Heart right ventricle (tissue), 16 donors: ENCODE measurements around the gene MAGI2. TPM values are rescaled to one million over a fixed set of nuclear protein-coding genes. Genes with fewer than 3 reads are reported as not detected.

Experiments
- ATAC-seq, 8 donors: fragments of 200-7000 bp; cut with Tn5 transposase; one replicate each; pipeline ENCODE4 v1.9.1; 2020; ENCODE audit warnings: mild to moderate bottlenecking in 8 of 8, moderate library complexity in 8 of 8, moderate number of reproducible peaks in 1 of 8
- DNase-seq, 2 donors: peaks; one replicate each; pipeline ENCODE4 v3.0.0-alpha.2; 2020
- H3K27ac ChIP-seq, 10 donors: fragments of 200-600 bp; sonication (generic) in 2 of 10; one replicate each; pipeline versions ENCODE4 v1.5.0 to v1.8.0; 2020 to 2022; ENCODE audit warnings: mild to moderate bottlenecking in 3 of 10
- H3K27me3 ChIP-seq, 7 donors: fragments of 200-600 bp; one replicate each; pipeline ENCODE4 v1.8.0; 2021 to 2022; ENCODE audit warnings: mild to moderate bottlenecking in 2 of 7
- H3K36me3 ChIP-seq, 9 donors: fragments of 200-600 bp; sonication (generic) in 1 of 9; one replicate each; pipeline versions ENCODE4 v1.5.0 to v1.8.0; 2020 to 2022; ENCODE audit warnings: mild to moderate bottlenecking in 2 of 9
- H3K4me1 ChIP-seq, 9 donors: fragments of 200-600 bp; sonication (generic) in 1 of 9; one replicate each; pipeline versions ENCODE4 v1.5.0 to v1.8.0; 2020 to 2022; ENCODE audit warnings: mild to moderate bottlenecking in 4 of 9
- H3K4me3 ChIP-seq, 10 donors: fragments of 200-600 bp; sonication (generic) in 2 of 10; one replicate each; pipeline versions ENCODE4 v1.5.0 to v1.8.0; 2020 to 2022; ENCODE audit warnings: mild to moderate bottlenecking in 7 of 10, moderate library complexity in 2 of 10
- H3K9me3 ChIP-seq, 11 donors: fragments of 200-600 bp in 10 of 11; sonication (generic) in 2 of 11; one replicate each; pipeline versions ENCODE4 v1.5.0 to v1.8.0; 2013 to 2022; ENCODE audit warnings: mild to moderate bottlenecking in 2 of 11, control low read depth in 1 of 11, moderate library complexity in 1 of 11
- CTCF ChIP-seq, 9 donors: fragments of 200-600 bp; sonication (generic) in 2 of 9; IDR thresholded peaks; one replicate each; pipeline versions ENCODE4 v1.5.0 to v1.8.0; 2021 to 2022; ENCODE audit warnings: antibody characterized with exemption in 9 of 9, mild to moderate bottlenecking in 5 of 9, moderate library complexity in 1 of 9
- WGBS, 2 donors: extraction: QIAGEN DNeasy Blood & Tissue Kit; methylation state at CpG; one replicate each; pipeline ENCODE4 v1.1.7; 2013; ENCODE audit warnings: inconsistent platforms in 1 of 2; 5-methylcytosine and 5-hydroxymethylcytosine counted together
- intact Hi-C, 10 donors: fragments of 100-400 bp; cut with DNase I; formaldehyde crosslinking; loops; one replicate each; pipeline versions ENCODE4 v1.11.1 to v1.14.2; 2022
- polyA plus RNA-seq, 2 donors: library from polyadenylated mRNA; stranded (reverse); fragments of 200-250 nt; gene quantifications; one replicate each; pipeline ENCODE4 v1.2.3, GENCODE V29; 2013
- total RNA-seq, 10 donors: library from RNA; stranded (reverse); fragmentation: NEBNext Ultra II Directional in 3 of 10; extraction: Animal tissue kit (Norgen Biotek cat#: 25700) in 3 of 10; gene quantifications; one replicate each; pipeline versions ENCODE4 v1.2.1 to v1.2.4, GENCODE V29; 2021 to 2023
- donor health status: Arrhythmogenic right ventricular cardiomyopathy.
- donor health status: ischemic (EF 13 %, LVEDD 7.1; RV severe dilation, severe dysfunction).
- donor health status: healthy with polysubstance abuse.
- donor health status: DM: no; HTN: yes; CAD: no.
- donor health status: DM: no; HTN: no; CAD: no.
- donor health status: ischemic (EF 25% LVEDD 6.9; RV normal size, moderate dysfunction).
- donor health status: ischemic (EF 25% LVEDD 5.7; RV mildly dilated, moderate dysfunction).
- donor health status: healthy.
- donor health status: DM: yes; HTN: yes; CAD: no.
- donor health status: Ischemic cardiomyopathy.
- donor health status: ischemic (EF 35%, LVEDD 5.7; RV mildly dilated, moderate dysfunction).
- donor health status: nonischemic (EF 11% LVEDD 7.7; RV severe dilation, severe dysfunction).
- donor health status: DM: yes; HTN: yes; CAD: no.
- donor health status: PGD.
- donor health status: ischemic (EF 29% LVEDD 5.4; RV normal size, mild dysfunction).
- donor health status: nonischemic (EF 23%, LVEDD 6.1; RV moderate dilation, normal function).

MAGI2 gene
- total and polyA plus RNA-seq, 12 donors = 0.83 to 6.0 (median 4.1) TPM

GRCh38 chr7:78033410-78033809, 1420.1 kb downstream of the MAGI2 start:
- TF ChIP-seq CTCF (IDR thresholded peaks at IDR 0.05) = no peak
- no peaks in the 10 kb centered on the region for H3K9me3 ChIP-seq
- H3K4me1 ChIP-seq = no peaks in the 10 kb centered on the region
- intact Hi-C loops = no loop called here
- ATAC-seq = no peak
- no peak overlapping the region for H3K4me3 ChIP-seq
- no peak for DNase-seq
- no peak overlapping the region for H3K27ac ChIP-seq
- no peaks in the 10 kb centered on the region for H3K36me3 ChIP-seq
- H3K27me3 ChIP-seq = peaks cover 0 to 7% (median 0%) of the 10 kb centered on the region in 7 donors
- WGBS, 2 donors = 79 to 86% methylated on average over 1 of the region's 1 CpG

GRCh38 chr7:78026492-78026891, 1427.0 kb downstream of the MAGI2 start:
- intact Hi-C loops = loop anchor here in 3 of 10 donors (10.0 kb wide), 3 partner anchors 82 to 1148 kb away; no protein-coding TSS in a partner anchor
- TF ChIP-seq CTCF (IDR thresholded peaks at IDR 0.05) = no peak
- Histone ChIP-seq H3K27ac (no peak overlapping the region), H3K4me3 (no peak overlapping the region), H3K36me3 (no peaks in the 10 kb centered on the region), H3K27me3 (no peaks in the 10 kb centered on the region), H3K4me1 (no peaks in the 10 kb centered on the region), H3K9me3 (no peaks in the 10 kb centered on the region)
- ATAC-seq (no peak), DNase-seq (no peak)
- 88 to 96% methylated on average over 5 of the region's 5 CpGs for WGBS, 2 donors

GRCh38 chr7:78024591-78024990, 1428.9 kb downstream of the MAGI2 start:
- no peaks in the 10 kb centered on the region for H3K36me3 ChIP-seq
- no peaks in the 10 kb centered on the region for H3K9me3 ChIP-seq
- peaks cover 0 to 11% (median 6%) of the 10 kb centered on the region in 9 donors for H3K4me1 ChIP-seq
- no peak overlapping the region for H3K4me3 ChIP-seq
- H3K27me3 ChIP-seq = no peaks in the 10 kb centered on the region
- 69 to 77% methylated on average over 2 of the region's 2 CpGs for WGBS, 2 donors
- intact Hi-C loops = loop anchor here in 4 of 10 donors (5.0 to 10.0 kb wide), 6 partner anchors 80 to 1993 kb away; no protein-coding TSS in a partner anchor
- H3K27ac ChIP-seq = no peak overlapping the region
- ATAC-seq = no peak
- no peak for DNase-seq
- no peak for TF ChIP-seq CTCF (IDR thresholded peaks at IDR 0.05)

- Histone ChIP-seq H3K9me3 (no peaks in the 10 kb centered on the region), H3K4me1 (peaks cover 0 to 21% (median 8%) of the 10 kb centered on the region in 9 donors), H3K27me3 (peaks cover 0 to 9% (median 0%) of the 10 kb centered on the region in 7 donors), H3K36me3 (no peaks in the 10 kb centered on the region), H3K27ac (no peak overlapping the region), H3K4me3 (no peak overlapping the region)
- intact Hi-C loops = loop anchor here in 4 of 10 donors (5.0 to 10.0 kb wide), 6 partner anchors 78 to 1994 kb away; no protein-coding TSS in a partner anchor
- WGBS, 2 donors = 76% methylated on average over 4 of the region's 4 CpGs
- ATAC-seq (no peak), DNase-seq (no peak)
- TF ChIP-seq CTCF (IDR thresholded peaks at IDR 0.05) = no peak
Measured at GRCh38 chr7:78023191-78023590, 1430.3 kb downstream of the MAGI2 start.
